GM19372 (cell line): ENCODE measurements around the gene FNTB.

Source experiments
- ATAC-seq: cut with Tn5 transposase; IDR thresholded peaks from one replicate; pipeline ENCODE4 v1.9.1; 2021; ENCODE audit warnings: mild to moderate bottlenecking, low read depth, moderate library complexity; ENCODE audit not compliant: unreplicated experiment

Gene FNTB

GRCh38 chr14:64986648-64987437 is at the start of gene FNTB:
FNTB (plus strand) TSS chr14:64986895; CDS start chr14:64986954, 59 bp downstream.
- peak; percentile 92 for ATAC-seq

- ATAC-seq = no peak
Observed at GRCh38 chr14:64937171-64937820, 49.4 kb upstream of the FNTB start.

GRCh38 chr14:64937821-64938193 is 48.9 kb upstream of the FNTB start:
- ATAC-seq = no peak

GRCh38 chr14:64938972-64939816 is 47.5 kb upstream of the FNTB start:
- no peak for ATAC-seq

- no peak for ATAC-seq
Observed at GRCh38 chr14:64939817-64940190, 46.9 kb upstream of the FNTB start.

- ATAC-seq = no peak
Observed at GRCh38 chr14:64940336-64940910, 46.3 kb upstream of the FNTB start.

GRCh38 chr14:64942531-64943111 is 44.1 kb upstream of the FNTB start, which contains the start of gene GPX2:
GPX2 (minus strand) TSS chr14:64942745; CDS start chr14:64942726, 19 bp downstream.
- ATAC-seq = no peak

GRCh38 chr14:64943556-64943955 is 43.1 kb upstream of the FNTB start:
- ATAC-seq = no peak

GRCh38 chr14:64944041-64944440 is 42.7 kb upstream of the FNTB start:
- ATAC-seq = no peak

GRCh38 chr14:64944861-64945260 is 41.8 kb upstream of the FNTB start:
- no peak for ATAC-seq

- no peak for ATAC-seq
Observed at GRCh38 chr14:64945431-64946178, 41.1 kb upstream of the FNTB start.

GRCh38 chr14:64946310-64947045 is 40.2 kb upstream of the FNTB start:
- ATAC-seq = no peak

- no peak for ATAC-seq
Observed at GRCh38 chr14:64947710-64948611, 38.7 kb upstream of the FNTB start.

GRCh38 chr14:64948612-64949210 is 38.0 kb upstream of the FNTB start:
- ATAC-seq = no peak

- no peak for ATAC-seq
Observed at GRCh38 chr14:64950889-64951288, 35.8 kb upstream of the FNTB start.

- no peak for ATAC-seq
Observed at GRCh38 chr14:64951291-64951690, 35.4 kb upstream of the FNTB start.

- no peak for ATAC-seq
Observed at GRCh38 chr14:64951724-64952123, 35.0 kb upstream of the FNTB start.
